ENCODE measurements around the gene PRKAR1B. TPM values are rescaled to one million over a fixed set of nuclear protein-coding genes. Genes with fewer than 3 reads are reported as not detected.

PRKAR1B gene
- total RNA-seq, 2 donors from 2014 or later: 12.1 to 54.1 TPM

DNA sequence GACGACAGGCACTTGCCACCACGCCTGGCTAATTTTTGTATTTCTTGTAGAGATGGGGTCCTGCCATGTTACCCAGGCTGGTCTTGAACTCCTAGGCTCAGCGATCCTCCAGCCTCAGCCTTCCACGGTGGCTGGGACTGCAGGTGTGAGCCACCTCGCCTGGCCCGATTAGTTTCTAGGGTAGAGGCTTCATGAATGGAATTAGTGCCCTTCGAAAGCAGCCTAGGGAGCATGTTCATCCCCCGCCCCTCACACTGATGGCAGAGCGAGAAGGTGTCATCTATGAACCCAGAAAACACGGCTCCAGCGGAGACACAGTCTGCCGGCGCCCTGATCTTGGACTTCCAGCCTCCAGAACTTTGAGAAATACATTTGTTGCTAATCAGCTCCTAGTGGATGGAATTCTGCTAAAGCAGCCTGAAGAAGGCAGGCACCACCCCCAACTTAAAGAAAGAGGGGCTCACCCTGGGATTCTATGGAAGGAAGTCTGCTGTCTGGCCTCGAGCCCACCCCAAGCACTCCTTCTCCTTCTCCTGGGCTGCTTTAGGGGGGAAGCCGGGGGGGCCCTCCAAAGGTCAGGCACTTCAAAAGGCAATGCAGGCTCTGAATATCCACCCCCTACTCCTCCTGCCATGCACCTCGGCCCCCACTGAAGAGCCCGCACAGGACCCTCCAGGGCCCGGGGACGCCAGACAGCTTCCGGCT is 217.5 kb downstream of the PRKAR1B start:
- ATAC-seq (no peak), DNase-seq (ENCODE audit: low spot score in 2 of 2) (no peak)
- Mint-ChIP-seq H3K27ac (no peak overlapping the region), H3K36me3 (no peaks in the 10 kb centered on the region), H3K9me3 (no peaks in the 10 kb centered on the region)

DNA sequence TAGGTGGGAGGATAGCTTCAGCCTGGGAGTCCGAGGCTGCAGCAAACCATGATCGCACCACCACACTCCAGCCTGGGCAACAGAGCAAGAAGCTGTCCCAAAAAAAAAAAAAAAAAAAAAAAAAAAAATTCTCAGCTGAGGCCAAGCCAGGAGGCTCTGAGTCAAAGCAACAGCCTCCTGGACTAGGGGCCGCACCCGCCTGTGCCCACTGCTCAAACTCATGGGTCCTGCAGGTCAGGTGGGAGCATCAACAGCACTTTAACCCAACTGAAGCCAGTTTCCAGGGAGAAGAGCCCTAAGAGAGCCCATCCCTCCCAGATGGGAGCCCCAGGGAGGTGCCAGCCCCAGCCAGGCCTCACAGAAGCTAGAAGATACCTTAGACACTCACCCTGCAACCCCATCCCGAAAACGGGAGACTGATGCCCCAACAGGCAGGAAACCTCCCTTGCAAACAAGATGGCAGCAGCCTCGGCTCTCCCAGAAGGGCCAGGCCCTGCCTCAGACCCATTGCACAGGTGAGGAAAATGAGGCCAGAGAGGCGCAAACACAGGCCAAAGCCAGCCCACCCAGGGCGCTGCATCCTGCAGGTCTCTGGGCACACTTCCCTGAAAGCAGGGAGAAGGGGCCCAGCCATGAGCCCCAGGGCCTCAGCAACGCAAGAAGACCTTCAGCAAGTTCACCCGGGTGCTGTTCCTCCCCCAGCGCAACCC is 218.5 kb downstream of the PRKAR1B start:
- ATAC-seq: no peak
- Mint-ChIP-seq H3K27ac (no peak overlapping the region), H3K9me3 (no peaks in the 10 kb centered on the region), H3K36me3 (no peaks in the 10 kb centered on the region)
- no peak for DNase-seq (ENCODE audit: low spot score in 2 of 2)

- H3K27ac Mint-ChIP-seq: no peak overlapping the region
- DNase-seq (ENCODE audit: low spot score in 2 of 2) (no peak), ATAC-seq (no peak)
- no peaks in the 10 kb centered on the region for H3K9me3 Mint-ChIP-seq
- H3K36me3 Mint-ChIP-seq: no peaks in the 10 kb centered on the region
These were observed 219.3 kb downstream of the PRKAR1B start for GRCh38 chr7:507623-508300.

- Mint-ChIP-seq H3K27ac (no peak overlapping the region), H3K36me3 (no peaks in the 10 kb centered on the region), H3K9me3 (no peaks in the 10 kb centered on the region)
- DNase-seq (ENCODE audit: low spot score in 2 of 2) (no peak), ATAC-seq (no peak)
These were observed 220.0 kb downstream of the PRKAR1B start for GRCh38 chr7:506921-507622.

DNA sequence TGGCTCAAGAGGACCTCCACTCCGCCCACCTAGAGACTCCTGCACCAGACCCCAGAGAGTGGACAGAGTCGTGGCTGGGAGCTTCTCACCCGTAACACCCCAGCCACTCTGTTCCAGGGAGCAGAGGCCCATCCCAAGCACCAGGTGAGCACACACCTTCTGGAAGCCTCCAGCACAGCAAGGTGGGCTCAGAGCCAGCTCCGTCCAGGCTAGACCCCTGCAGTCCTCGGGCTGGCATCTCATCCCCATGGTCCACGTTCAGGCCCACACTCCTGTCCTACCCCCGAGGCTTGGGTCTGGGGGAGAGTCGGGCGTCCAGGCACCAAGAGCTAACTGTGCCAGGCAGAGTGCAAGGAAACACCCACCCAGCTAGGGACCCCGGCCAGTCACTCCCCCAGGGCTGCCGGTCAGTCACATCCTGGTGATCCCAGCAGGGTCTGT is 220.7 kb downstream of the PRKAR1B start:
- DNase-seq (ENCODE audit: low spot score in 2 of 2): no peak
- ATAC-seq: no peak
- H3K27ac Mint-ChIP-seq: no peak overlapping the region
- H3K36me3 Mint-ChIP-seq: no peaks in the 10 kb centered on the region
- H3K9me3 Mint-ChIP-seq: no peaks in the 10 kb centered on the region

DNA sequence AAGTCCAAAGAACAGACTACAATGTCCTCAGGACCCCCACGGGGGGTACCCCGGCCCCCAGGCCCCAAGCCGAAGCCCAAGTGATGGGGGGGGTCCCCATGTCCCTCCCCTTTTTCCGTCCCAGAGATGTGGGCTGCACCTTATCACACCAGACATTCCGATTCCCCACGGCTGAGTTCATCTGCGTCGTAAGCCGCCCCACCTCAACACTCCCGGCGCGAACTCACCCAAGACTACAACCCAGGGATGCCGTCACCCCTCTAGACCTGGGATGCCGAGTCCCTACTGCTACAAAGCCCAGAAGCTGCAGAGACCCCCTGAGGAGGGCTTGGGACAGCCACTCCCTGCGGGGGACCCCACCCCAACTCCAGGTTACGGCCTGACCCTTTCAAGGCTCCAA is 221.9 kb downstream of the PRKAR1B start:
- Mint-ChIP-seq H3K27ac (peak overlapping the region in 1 of 2 donors; percentile 0), H3K9me3 (no peaks in the 10 kb centered on the region), H3K36me3 (no peaks in the 10 kb centered on the region)
- DNase-seq (ENCODE audit: low spot score in 2 of 2) (no peak), ATAC-seq (no peak)

DNA sequence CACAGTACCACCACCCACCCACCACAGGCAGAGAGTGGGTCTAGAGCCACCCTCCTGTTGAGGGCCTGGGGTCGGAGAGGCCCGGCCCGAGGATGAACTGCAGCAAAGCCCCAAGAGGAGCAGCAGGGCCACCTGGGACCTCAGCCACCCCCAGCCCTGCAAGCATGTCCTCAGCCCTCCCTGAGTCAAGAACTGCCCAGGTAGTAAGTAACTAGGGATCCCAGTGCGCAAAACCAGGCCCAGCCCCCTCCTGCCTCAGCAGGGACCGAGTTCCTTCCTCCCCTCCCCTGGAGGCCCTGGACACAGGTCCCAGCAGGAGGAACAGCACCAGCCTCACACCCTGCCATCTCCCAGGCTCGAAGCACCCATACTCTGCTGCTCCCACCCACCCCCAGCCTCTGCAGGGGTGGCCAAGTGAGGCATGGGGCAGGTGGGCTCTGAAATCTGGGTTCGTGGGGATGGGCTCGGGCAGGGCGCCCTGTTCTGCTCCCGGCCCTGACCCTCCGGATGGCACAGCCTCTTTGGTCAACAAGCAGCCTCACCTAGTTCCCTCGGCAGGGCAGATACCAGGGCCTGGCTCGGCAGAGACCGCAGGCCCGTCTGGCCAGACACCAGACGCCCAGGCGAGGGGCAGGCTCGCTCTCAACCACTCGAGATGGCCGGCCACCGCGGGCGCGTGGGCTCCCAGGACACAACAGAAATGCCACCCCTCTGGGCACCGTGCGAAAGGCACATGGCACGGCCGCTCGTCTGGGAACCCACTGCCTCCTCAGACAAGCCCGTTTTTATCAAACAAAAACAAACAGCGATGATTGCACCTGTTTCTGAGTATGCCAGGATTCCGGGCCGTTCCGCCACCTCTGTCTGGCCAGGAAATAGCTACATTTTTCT is 222.6 kb downstream of the PRKAR1B start:
- ATAC-seq: no peak
- Mint-ChIP-seq H3K27ac (no peak overlapping the region), H3K36me3 (no peaks in the 10 kb centered on the region), H3K9me3 (no peaks in the 10 kb centered on the region)
- no peak for DNase-seq (ENCODE audit: low spot score in 2 of 2)

- Mint-ChIP-seq H3K27ac (no peak overlapping the region), H3K9me3 (no peaks in the 10 kb centered on the region), H3K36me3 (no peaks in the 10 kb centered on the region)
- no peak for DNase-seq (ENCODE audit: low spot score in 2 of 2)
- no peak for ATAC-seq
These were observed 223.4 kb downstream of the PRKAR1B start for GRCh38 chr7:503575-504111.

GRCh38 chr7:502296-502695 is 224.8 kb downstream of the PRKAR1B start:
- no peaks in the 10 kb centered on the region for H3K9me3 Mint-ChIP-seq
- no peaks in the 10 kb centered on the region for H3K36me3 Mint-ChIP-seq
- no peak for ATAC-seq
- DNase-seq (ENCODE audit: low spot score in 2 of 2): no peak
- peak overlapping the region in 1 of 2 donors; percentile 61 for H3K27ac Mint-ChIP-seq

DNA sequence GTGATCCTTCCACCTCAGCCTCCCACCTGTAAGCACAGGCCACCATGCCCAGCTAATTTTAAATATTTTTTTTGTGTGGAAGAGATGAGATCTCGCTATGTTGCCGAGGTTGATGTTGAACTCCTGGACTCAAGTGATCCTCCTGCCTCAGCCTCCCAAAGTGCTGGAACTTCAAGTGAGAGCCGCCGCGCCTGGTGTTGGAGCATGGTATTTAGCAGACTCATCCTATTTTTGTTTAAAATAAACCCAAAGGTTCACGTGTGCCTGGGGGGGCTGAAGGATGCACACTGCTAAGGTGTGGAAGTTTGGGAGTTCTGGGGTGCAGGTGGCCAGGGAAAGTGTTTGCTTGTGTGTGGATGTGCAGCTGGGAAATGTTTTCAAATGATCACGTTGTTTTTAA is 225.6 kb downstream of the PRKAR1B start:
- no peaks in the 10 kb centered on the region for H3K36me3 Mint-ChIP-seq
- H3K27ac Mint-ChIP-seq: no peak overlapping the region
- ATAC-seq (no peak), DNase-seq (ENCODE audit: low spot score in 2 of 2) (no peak)
- H3K9me3 Mint-ChIP-seq: no peaks in the 10 kb centered on the region

- H3K36me3 Mint-ChIP-seq: no peaks in the 10 kb centered on the region
- no peak for DNase-seq (ENCODE audit: low spot score in 2 of 2)
- H3K9me3 Mint-ChIP-seq: no peaks in the 10 kb centered on the region
- H3K27ac Mint-ChIP-seq: no peak overlapping the region
- no peak for ATAC-seq
These were observed 226.3 kb downstream of the PRKAR1B start for GRCh38 chr7:500521-501420.

DNA sequence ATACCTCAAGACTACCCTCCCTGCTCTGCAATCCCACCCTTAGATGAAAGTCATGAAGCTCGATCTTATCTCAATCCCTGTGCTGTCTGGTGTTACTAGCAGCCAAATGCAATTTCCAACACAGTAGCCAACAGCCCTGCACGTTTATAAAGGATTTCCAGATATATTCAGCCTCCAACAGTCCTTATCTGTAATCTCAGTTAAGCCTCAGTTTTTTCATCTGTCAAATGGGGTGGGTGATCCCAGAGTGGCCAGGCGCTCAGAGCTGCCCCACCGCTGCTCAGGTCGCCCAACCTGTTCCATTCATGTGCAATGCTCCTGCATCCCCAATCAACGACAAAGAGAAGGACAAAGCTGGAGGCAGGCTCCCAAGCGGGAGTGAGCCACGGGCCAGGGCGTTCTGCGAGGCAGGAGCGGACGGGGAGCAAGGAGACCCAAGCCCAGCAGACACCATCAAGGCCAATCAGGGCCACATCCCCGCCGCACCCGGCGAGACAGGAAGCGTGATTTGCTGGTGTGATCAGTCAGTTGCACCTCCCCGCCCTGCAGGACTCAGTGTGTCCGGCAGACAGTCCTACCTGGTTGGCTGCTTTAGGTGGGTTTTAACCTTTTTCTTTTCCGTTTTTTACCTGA is 227.1 kb downstream of the PRKAR1B start:
- DNase-seq (ENCODE audit: low spot score in 2 of 2) (no peak), ATAC-seq (no peak)
- H3K27ac Mint-ChIP-seq: no peak overlapping the region
- no peaks in the 10 kb centered on the region for H3K9me3 Mint-ChIP-seq
- no peaks in the 10 kb centered on the region for H3K36me3 Mint-ChIP-seq

Data from activated naive CD4-positive, alpha-beta T cell treated with anti-CD3 and anti-CD28 coated beads, Interleukin-2, amount 50 U/mL, for 72 hours (primary cell).